ENCODE data around the gene ZFYVE19.

Gene ZFYVE19, protein sequence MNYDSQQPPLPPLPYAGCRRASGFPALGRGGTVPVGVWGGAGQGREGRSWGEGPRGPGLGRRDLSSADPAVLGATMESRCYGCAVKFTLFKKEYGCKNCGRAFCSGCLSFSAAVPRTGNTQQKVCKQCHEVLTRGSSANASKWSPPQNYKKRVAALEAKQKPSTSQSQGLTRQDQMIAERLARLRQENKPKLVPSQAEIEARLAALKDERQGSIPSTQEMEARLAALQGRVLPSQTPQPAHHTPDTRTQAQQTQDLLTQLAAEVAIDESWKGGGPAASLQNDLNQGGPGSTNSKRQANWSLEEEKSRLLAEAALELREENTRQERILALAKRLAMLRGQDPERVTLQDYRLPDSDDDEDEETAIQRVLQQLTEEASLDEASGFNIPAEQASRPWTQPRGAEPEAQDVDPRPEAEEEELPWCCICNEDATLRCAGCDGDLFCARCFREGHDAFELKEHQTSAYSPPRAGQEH

GRCh38 chr15:40807028-40807887, at the start of gene ZFYVE19, which contains the start of gene DNAJC17:
TSS of gene ZFYVE19 (plus strand) at chr15:40807089. CDS start at chr15:40807590, 501 bp downstream.
TSS of gene DNAJC17 (minus strand) at chr15:40807473. CDS start at chr15:40807446, 27 bp downstream.
- peak; percentile 95 for ATAC-seq (ENCODE audit: low read depth)

DNA sequence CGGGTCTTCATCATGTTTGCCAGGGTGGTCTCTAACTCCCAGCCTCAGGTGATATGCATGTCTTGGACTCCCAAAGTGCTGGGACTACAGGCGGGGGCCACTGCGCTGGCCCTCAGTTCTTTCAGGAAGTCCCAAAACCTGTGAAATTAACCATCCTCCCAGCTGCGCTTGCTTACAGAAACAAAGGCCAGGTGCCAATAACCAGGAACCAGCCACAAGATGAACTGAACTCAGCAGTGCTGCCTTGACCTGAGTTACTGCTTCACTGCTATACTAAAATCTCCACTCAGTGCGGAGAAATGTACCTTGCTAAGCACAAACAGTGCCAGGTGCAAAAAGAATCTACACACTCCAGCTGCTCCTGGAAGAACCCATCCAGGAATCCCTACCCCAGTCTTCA, 46.9 kb upstream of the ZFYVE19 start:
- Mint-ChIP-seq H3K4me3 (no peak overlapping the region), H3K9me3 (no peaks in the 10 kb centered on the region), H3K27ac (no peak overlapping the region), H3K27me3 (no peaks in the 10 kb centered on the region), H3K36me3 (no peaks in the 10 kb centered on the region), H3K4me1 (peaks cover 4% of the 10 kb centered on the region)
- DNase-seq (ENCODE audit: low spot score in 2 of 2) = no peak
- no peak for ATAC-seq (ENCODE audit: low read depth)

More at GRCh38 chr15:40807028-40807887, at the start of gene ZFYVE19, which contains the start of gene DNAJC17:
- Mint-ChIP-seq H3K4me3 (peak within 1 kb of the TSS; percentile 97), H3K9me3 (no peaks in the 10 kb centered on the region), H3K36me3 (peaks cover 4% of the 10 kb centered on the region), H3K27me3 (no peaks in the 10 kb centered on the region), H3K4me1 (peaks cover 11% of the 10 kb centered on the region), H3K27ac (peak within 1 kb of the TSS; percentile 91)
- DNase-seq (ENCODE audit: low spot score in 2 of 2) = peak; percentile 89 to 91

GRCh38 chr15:40762919-40763800, 43.7 kb upstream of the ZFYVE19 start:
- Mint-ChIP-seq H3K27me3 (no peaks in the 10 kb centered on the region), H3K27ac (no peak overlapping the region), H3K4me1 (peaks cover 15% of the 10 kb centered on the region), H3K9me3 (no peaks in the 10 kb centered on the region), H3K36me3 (no peaks in the 10 kb centered on the region), H3K4me3 (peak overlapping the region; percentile 83)
- DNase-seq (ENCODE audit: low spot score in 2 of 2) = no peak
- ATAC-seq (ENCODE audit: low read depth) = peak; percentile 22

DNA sequence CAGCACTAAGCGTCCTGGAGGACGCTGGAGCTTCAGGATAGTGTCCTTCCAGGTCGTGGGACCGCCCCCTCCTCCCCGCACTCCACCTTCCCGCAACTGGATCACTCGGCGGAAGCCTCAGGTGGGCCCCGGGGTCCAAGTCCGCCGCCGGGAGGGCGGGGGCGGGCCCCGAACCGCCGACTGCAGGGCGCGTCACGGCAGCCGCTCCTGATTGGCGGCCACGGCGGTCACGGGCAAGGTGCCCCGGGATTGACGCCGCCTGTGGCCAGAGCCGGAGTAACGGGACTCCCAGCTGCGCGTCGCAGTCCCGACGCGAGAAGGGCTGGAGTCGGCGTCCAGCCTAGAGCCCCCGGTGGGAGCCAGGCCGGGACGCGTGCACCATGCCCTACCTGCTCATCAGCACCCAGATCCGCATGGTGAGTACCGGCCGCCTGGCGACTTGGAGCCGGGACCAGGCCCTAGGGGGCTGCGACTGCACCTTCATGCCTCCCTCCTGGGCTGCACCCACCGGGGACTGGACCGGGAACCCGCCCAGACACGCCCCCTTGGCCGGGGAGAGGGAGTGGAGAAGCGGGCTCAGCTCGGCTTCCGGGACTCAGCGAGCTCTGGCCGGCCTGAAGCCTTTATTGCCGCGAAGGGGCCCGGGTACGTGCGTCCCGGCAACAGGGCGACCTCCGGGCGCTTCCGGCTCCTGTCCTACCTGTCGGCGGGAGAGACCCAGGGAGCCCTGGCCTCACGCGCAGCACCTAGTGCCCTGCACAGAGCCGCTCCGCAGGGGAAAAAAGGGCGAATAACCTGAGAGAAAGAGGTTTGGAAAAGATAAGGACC, 42.9 kb upstream of the ZFYVE19 start, which contains the start of gene GCHFR:
Gene GCHFR, plus strand, starts transcription at position 268 of the 828 bp plus-strand sequence. Its CDS starts 113 bp downstream, at position 381.
- Mint-ChIP-seq H3K9me3 (no peaks in the 10 kb centered on the region), H3K36me3 (no peaks in the 10 kb centered on the region), H3K27ac (peak within 1 kb of the TSS; percentile 35), H3K27me3 (no peaks in the 10 kb centered on the region), H3K4me3 (peak within 1 kb of the TSS; percentile 83), H3K4me1 (peaks cover 23% of the 10 kb centered on the region)
- ATAC-seq (ENCODE audit: low read depth) (peak; percentile 75), DNase-seq (ENCODE audit: low spot score in 2 of 2) (peak; percentile 41 to 54)

GRCh38 chr15:40764629-40765103, 42.2 kb upstream of the ZFYVE19 start:
- H3K4me3 Mint-ChIP-seq = peak overlapping the region; percentile 83
- peaks cover 28% of the 10 kb centered on the region for H3K4me1 Mint-ChIP-seq
- peak overlapping the region; percentile 35 for H3K27ac Mint-ChIP-seq
- no peaks in the 10 kb centered on the region for H3K36me3 Mint-ChIP-seq
- H3K27me3 Mint-ChIP-seq = no peaks in the 10 kb centered on the region
- no peak for ATAC-seq (ENCODE audit: low read depth)
- no peak for DNase-seq (ENCODE audit: low spot score in 2 of 2)
- H3K9me3 Mint-ChIP-seq = no peaks in the 10 kb centered on the region

DNA sequence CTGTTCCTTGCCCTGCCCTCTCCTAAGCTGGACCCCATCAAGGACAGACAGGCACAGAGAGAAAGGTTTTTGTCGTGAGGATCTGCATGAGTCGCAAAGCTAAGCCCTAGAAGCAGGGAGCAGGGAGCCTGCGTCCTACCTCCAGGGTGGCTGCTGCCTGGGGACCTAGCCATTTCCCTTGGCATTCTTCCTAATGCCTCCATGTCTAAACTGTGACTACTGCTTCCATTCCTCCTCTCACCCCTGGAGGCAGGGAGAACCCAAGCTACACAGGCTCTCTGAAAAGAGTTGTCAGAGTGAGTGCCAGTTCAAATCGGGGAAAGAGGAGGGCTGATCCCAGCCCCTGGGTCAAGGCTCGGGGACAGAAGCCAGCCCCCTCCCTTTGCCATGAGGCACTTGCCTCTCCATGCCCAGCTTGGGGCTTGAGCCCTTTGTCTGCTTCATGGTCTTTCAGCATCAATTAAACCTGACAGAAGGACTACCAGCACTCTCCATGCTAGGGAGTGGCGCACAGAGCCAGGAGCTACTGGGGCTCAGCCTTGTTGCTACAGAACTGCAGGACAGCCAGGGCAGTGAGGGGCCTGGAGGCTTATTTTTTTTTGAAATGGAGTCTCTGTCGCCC, 40.6 kb upstream of the ZFYVE19 start:
- Mint-ChIP-seq H3K36me3 (peaks cover 2% of the 10 kb centered on the region), H3K27me3 (no peaks in the 10 kb centered on the region), H3K4me1 (peaks cover 34% of the 10 kb centered on the region), H3K27ac (no peak overlapping the region), H3K9me3 (no peaks in the 10 kb centered on the region), H3K4me3 (no peak overlapping the region)
- ATAC-seq (ENCODE audit: low read depth) (no peak), DNase-seq (ENCODE audit: low spot score in 2 of 2) (no peak)

DNA sequence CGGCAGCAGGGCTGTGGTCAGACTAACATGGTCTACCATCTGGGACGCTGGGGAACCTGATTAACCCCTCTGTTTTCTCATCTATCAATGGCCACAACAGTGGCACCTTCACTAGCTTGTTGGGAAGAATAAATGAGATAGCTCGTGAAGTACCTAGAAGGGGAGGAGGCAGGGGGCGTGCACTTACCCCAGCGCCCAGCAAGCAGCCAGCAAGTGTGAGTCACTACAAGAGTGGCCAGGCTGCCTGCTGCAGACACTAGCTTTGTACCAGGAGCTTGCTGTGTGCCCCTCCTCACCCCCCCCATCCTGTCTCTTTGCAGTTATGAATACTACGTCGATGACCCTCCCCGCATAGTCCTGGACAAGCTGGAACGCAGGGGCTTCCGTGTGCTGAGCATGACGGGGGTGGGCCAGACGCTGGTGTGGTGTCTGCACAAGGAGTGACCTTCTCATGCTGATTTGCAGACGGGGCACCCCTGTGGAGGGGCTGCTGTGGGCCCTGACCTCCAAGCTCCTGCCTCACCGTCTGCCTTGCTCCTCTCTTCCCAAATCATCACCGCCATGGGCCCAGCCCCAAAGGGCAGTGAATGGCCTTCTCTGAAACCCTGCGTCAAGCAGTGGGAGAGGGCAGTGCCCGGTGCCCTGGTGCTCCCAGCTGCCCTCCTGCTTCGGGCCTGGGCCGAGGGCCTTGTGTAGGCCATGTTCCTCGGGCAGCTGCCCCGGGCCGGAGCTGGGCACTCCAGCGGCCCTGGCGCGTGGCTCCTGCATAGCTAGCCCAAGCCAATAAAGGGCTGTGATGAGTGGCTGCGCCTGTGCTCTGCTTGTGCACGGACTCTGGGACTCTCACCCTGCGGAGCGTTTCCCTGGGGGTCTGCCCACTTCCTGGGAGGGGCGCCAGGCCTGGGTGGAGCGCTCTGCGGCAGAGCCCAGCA, 39.7 kb upstream of the ZFYVE19 start:
- no peaks in the 10 kb centered on the region for H3K27me3 Mint-ChIP-seq
- no peak overlapping the region for H3K4me3 Mint-ChIP-seq
- H3K36me3 Mint-ChIP-seq = peaks cover 2% of the 10 kb centered on the region
- DNase-seq (ENCODE audit: low spot score in 2 of 2) = no peak
- peaks cover 34% of the 10 kb centered on the region for H3K4me1 Mint-ChIP-seq
- no peaks in the 10 kb centered on the region for H3K9me3 Mint-ChIP-seq
- no peak for ATAC-seq (ENCODE audit: low read depth)
- no peak overlapping the region for H3K27ac Mint-ChIP-seq

- Mint-ChIP-seq H3K4me1 (peaks cover 36% of the 10 kb centered on the region), H3K9me3 (no peaks in the 10 kb centered on the region), H3K36me3 (peaks cover 3% of the 10 kb centered on the region), H3K27me3 (no peaks in the 10 kb centered on the region), H3K27ac (no peak overlapping the region), H3K4me3 (no peak overlapping the region)
- DNase-seq (ENCODE audit: low spot score in 2 of 2) (no peak), ATAC-seq (ENCODE audit: low read depth) (no peak)
These were observed 38.9 kb upstream of the ZFYVE19 start for GRCh38 chr15:40767838-40768500.

DNA sequence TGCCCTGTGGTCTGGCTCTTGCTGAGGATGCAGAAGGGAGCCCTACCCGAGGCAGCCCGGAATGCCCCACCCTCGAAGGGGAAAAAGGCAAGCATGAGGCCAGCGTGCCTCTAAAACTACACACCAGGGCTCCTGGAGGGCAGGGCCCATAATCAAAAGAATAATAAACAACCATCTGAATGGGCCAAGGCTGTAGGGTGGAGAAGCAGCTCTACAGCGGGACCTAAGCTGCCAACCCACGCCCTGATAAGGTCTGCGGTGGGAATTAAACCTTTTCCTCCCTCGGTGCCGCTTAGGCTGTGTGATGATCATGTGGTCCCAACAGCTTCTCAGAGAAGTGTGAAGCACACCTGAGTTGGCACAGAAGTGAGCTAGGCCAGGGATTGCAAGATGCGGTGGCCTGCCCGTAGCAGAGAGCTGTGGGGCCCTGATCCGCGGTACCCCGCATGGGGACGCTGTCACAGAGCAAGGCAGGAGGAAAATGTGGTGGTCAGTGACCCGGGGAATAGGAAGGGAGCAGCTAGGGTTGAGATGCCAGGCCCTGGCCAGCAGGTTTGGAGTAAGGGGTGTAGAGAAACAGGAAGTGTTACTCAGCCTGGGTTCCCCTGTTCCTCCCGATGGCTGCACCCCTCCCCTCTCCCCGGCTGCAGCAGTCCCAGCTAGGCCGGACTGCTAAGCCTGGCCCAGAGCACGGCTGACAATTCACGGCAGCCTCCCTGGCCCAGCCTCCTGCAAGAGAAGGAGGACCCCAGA, 38.2 kb upstream of the ZFYVE19 start:
- H3K9me3 Mint-ChIP-seq = no peaks in the 10 kb centered on the region
- ATAC-seq (ENCODE audit: low read depth) (peak; percentile 18), DNase-seq (ENCODE audit: low spot score in 2 of 2) (peak in 1 of 2 donors; percentile 44)
- H3K4me3 Mint-ChIP-seq = peak overlapping the region; percentile 60
- no peaks in the 10 kb centered on the region for H3K27me3 Mint-ChIP-seq
- H3K27ac Mint-ChIP-seq = peak overlapping the region; percentile 82
- peaks cover 3% of the 10 kb centered on the region for H3K36me3 Mint-ChIP-seq
- peaks cover 36% of the 10 kb centered on the region for H3K4me1 Mint-ChIP-seq

GRCh38 chr15:40769274-40770146, 37.4 kb upstream of the ZFYVE19 start, which contains the start of gene C15orf62:
TSS of gene C15orf62 (plus strand) at chr15:40769980. CDS start at chr15:40770496, 516 bp downstream.
- ATAC-seq (ENCODE audit: low read depth) = peak; percentile 75
- H3K9me3 Mint-ChIP-seq = no peaks in the 10 kb centered on the region
- no peaks in the 10 kb centered on the region for H3K27me3 Mint-ChIP-seq
- H3K36me3 Mint-ChIP-seq = peaks cover 6% of the 10 kb centered on the region
- H3K27ac Mint-ChIP-seq = peak within 1 kb of the TSS; percentile 82
- DNase-seq (ENCODE audit: low spot score in 2 of 2) = peak; percentile 59 to 61
- H3K4me1 Mint-ChIP-seq = peaks cover 35% of the 10 kb centered on the region
- H3K4me3 Mint-ChIP-seq = peak within 1 kb of the TSS; percentile 60
